A549 (cell line): ENCODE data around the gene COG5. TPM values are rescaled to one million over a fixed set of nuclear protein-coding genes. Genes with fewer than 3 reads are reported as not detected.

Experiments used
- ATAC-seq, 2 experiments: fragments of 200-7000 bp in 1 of 2; fragments of >200 bp in 1 of 2; cut with Nextera tagmentation in 1 of 2; cut with Tn5 transposase in 1 of 2; 3 replicates each; pipeline versions ENCODE4 v1.8.0 to v1.9.1; 2018 to 2020; ENCODE audit warnings: mild to moderate bottlenecking in 1 of 2, moderate library complexity in 1 of 2
- CTCF ChIA-PET: fragments of 300-600 bp; sonication (Branson Sonifier 250); formaldehyde crosslinking; extraction: SDS; loops from one replicate; lab custom pipeline; 2021; ENCODE audit warnings: antibody characterized with exemption, inconsistent platforms; lab: Yijun Ruan, JAX
- POLR2A ChIA-PET: fragments of 350-600 bp; formaldehyde crosslinking; extraction: SDS; loops from one replicate; lab custom pipeline; 2021; ENCODE audit warnings: antibody characterized with exemption, inconsistent platforms; lab: Yijun Ruan, JAX
- DNase-seq, 2 experiments: peaks; one replicate each; pipeline versions ENCODE4 v3.0.0 to v3.0.0-alpha.2; 2011 to 2016; ENCODE audit warnings: low read depth in 1 of 2, low spot score in 1 of 2
- FAIRE-seq: peaks from 2 replicates; lab custom pipeline; 2011; peaks lifted over from hg19 to GRCh38; lab: Jason Lieb, UNC
- H3K27ac ChIP-seq, 2 experiments: fragments of >200 bp; sonication (Bioruptor Twin); formaldehyde crosslinking; 3 replicates each; pipeline ENCODE4 v1.5.1; 2016 to 2017
- H3K4me1 ChIP-seq: fragments of >200 bp; sonication (Bioruptor Twin); formaldehyde crosslinking; 3 replicates; pipeline ENCODE4 v1.6.1; 2016
- H3K4me2 ChIP-seq: fragments of >200 bp; sonication (Bioruptor Twin); formaldehyde crosslinking; 3 replicates; pipeline ENCODE4 v1.6.1; 2016
- H3K4me3 ChIP-seq: fragments of >200 bp; sonication (Bioruptor Twin); formaldehyde crosslinking; 3 replicates; pipeline ENCODE4 v1.5.1; 2016
- H3K9me3 ChIP-seq: fragments of >200 bp; sonication (Bioruptor Twin); formaldehyde crosslinking; 3 replicates; pipeline ENCODE4 v1.6.1; 2016
- CBX2 ChIP-seq: fragments of 200-600 bp; sonication (generic); IDR thresholded peaks from 2 replicates; pipeline ENCODE4 v1.6.1; 2016; ENCODE audit warnings: low read depth, mild to moderate bottlenecking, borderline replicate concordance
- EHF ChIP-seq: fragments of 250-450 bp; sonication (Bioruptor Pico); IDR thresholded peaks from 2 replicates; pipeline ENCODE4 v1.5.0; 2020; ENCODE audit warnings: mild to moderate bottlenecking
- EHMT2 ChIP-seq: fragments of 200-600 bp; sonication (generic); IDR thresholded peaks from 2 replicates; pipeline ENCODE4 v1.6.1; 2016; ENCODE audit warnings: antibody characterized with exemption, low read depth, mild to moderate bottlenecking, moderate library complexity
- FOSB ChIP-seq: fragments of 250-450 bp; sonication (Bioruptor Pico); IDR thresholded peaks from 2 replicates; pipeline ENCODE4 v1.5.0; 2020; ENCODE audit warnings: mild to moderate bottlenecking, moderate library complexity
- FOXS1 ChIP-seq: fragments of 250-450 bp; sonication (Bioruptor Pico); IDR thresholded peaks from 2 replicates; pipeline ENCODE4 v1.5.0; 2020; ENCODE audit warnings: mild to moderate bottlenecking, moderate library complexity
- GATA3 ChIP-seq: IDR thresholded peaks from 2 replicates; pipeline ENCODE4 v1.6.1; 2012; ENCODE audit warnings: borderline replicate concordance
- HDAC2 ChIP-seq: fragments of 200-600 bp; sonication (generic); IDR thresholded peaks from 2 replicates; pipeline ENCODE4 v1.6.1; 2016
- HOXB5 ChIP-seq: fragments of 250-450 bp; sonication (Bioruptor Pico); IDR thresholded peaks from 2 replicates; pipeline ENCODE4 v1.5.0; 2020; ENCODE audit warnings: mild to moderate bottlenecking, moderate library complexity
- JUN ChIP-seq, 2 experiments: fragments of >200 bp; sonication (Bioruptor Twin); formaldehyde crosslinking; IDR thresholded peaks; 2 replicates in 1 of 2; 3 replicates in 1 of 2; pipeline ENCODE4 v1.6.1; 2016 to 2017
- JUNB ChIP-seq: fragments of >200 bp; sonication (Bioruptor Twin); formaldehyde crosslinking; IDR thresholded peaks from 2 replicates; pipeline ENCODE4 v1.6.1; 2016
- KDM1A ChIP-seq: fragments of 200-600 bp; sonication (generic); IDR thresholded peaks from 2 replicates; pipeline ENCODE4 v1.6.1; 2016; ENCODE audit warnings: low read depth, mild to moderate bottlenecking
- KDM5A ChIP-seq: fragments of 200-600 bp; sonication (generic); IDR thresholded peaks from 2 replicates; pipeline ENCODE4 v1.6.1; 2016; ENCODE audit warnings: antibody characterized with exemption, mild to moderate bottlenecking
- MYC ChIP-seq: IDR thresholded peaks from 2 replicates; pipeline ENCODE4 v1.6.1; 2012; ENCODE audit warnings: mild to moderate bottlenecking, inconsistent platforms, low read length, improper control_type of control experiment, borderline replicate concordance
- NFE2L2 ChIP-seq: fragments of 150-350 bp; conservative IDR thresholded peaks from 2 replicates; pipeline ENCODE4 v1.6.1; 2014; ENCODE audit warnings: low read length
- NR3C1 ChIP-seq: fragments of >200 bp; sonication (Bioruptor Twin); formaldehyde crosslinking; IDR thresholded peaks from 3 replicates; pipeline ENCODE4 v1.6.1; 2017
- RCOR1 ChIP-seq: fragments of 150-350 bp; IDR thresholded peaks from 2 replicates; pipeline ENCODE4 v1.6.1; 2014; ENCODE audit warnings: antibody characterized with exemption, low read length, low read depth
- RNF2 ChIP-seq: fragments of 200-600 bp; sonication (generic); IDR thresholded peaks from 2 replicates; pipeline ENCODE4 v1.6.1; 2016; ENCODE audit warnings: low read depth, mild to moderate bottlenecking, antibody characterized with exemption, moderate library complexity, borderline replicate concordance
- TFCP2L1 ChIP-seq: fragments of 250-450 bp; sonication (Bioruptor Pico); IDR thresholded peaks from 2 replicates; pipeline ENCODE4 v1.5.0; 2021; ENCODE audit warnings: mild to moderate bottlenecking
- ZNF302 ChIP-seq: fragments of 250-450 bp; sonication (Bioruptor Pico); IDR thresholded peaks from 2 replicates; pipeline ENCODE4 v1.9.0; 2021; ENCODE audit warnings: inconsistent platforms, mild to moderate bottlenecking, moderate library complexity
- ZSCAN20 ChIP-seq: fragments of 250-450 bp; sonication (Bioruptor Pico); IDR thresholded peaks from 2 replicates; pipeline ENCODE4 v1.8.0; 2022; ENCODE audit warnings: mild to moderate bottlenecking, moderate library complexity
- WGBS: methylation state at CpG from one replicate; pipeline ENCODE4 v1.1.6; 2017; ENCODE audit errors: missing lambda C conversion rate; 5-methylcytosine and 5-hydroxymethylcytosine counted together
- polyA plus RNA-seq, 4 experiments: library from polyadenylated mRNA; depleted of rRNA in 3 of 4; stranded (reverse); fragments of >200 nt; fragmentation: RNase III in 1 of 4; extraction: RNeasy Plus Mini Kit Qiagen cat#74134 plus additional on column Dnase treatment in 1 of 4; gene quantifications; 2 replicates in 3 of 4; 3 replicates in 1 of 4; pipeline ENCODE4 v1.2.3, GENCODE V29; 2011 to 2017
- TF ChIP-seq, protein P1 (sequence below): fragments of >200 bp; sonication (Bioruptor Twin); formaldehyde crosslinking; IDR thresholded peaks from 3 replicates; pipeline ENCODE4 v1.6.1; 2016
- TF ChIP-seq, protein P2 (sequence below): fragments of 250-450 bp; sonication (Bioruptor Pico); IDR thresholded peaks from 2 replicates; pipeline ENCODE4 v1.5.0; 2021; ENCODE audit warnings: mild to moderate bottlenecking, moderate library complexity, borderline replicate concordance
- TF ChIP-seq, protein P3 (sequence below): fragments of >200 bp; sonication (Bioruptor Twin); formaldehyde crosslinking; IDR thresholded peaks from 3 replicates; pipeline ENCODE4 v1.5.1; 2016
- TF ChIP-seq, protein P4 (sequence below): IDR thresholded peaks from 2 replicates; pipeline ENCODE4 v1.6.1; 2012

The COG5 gene
- polyA plus RNA-seq, 2 of the 4 experiments (the other 2 are of a cell fraction) = 22.5 to 44.0 TPM

DNA sequence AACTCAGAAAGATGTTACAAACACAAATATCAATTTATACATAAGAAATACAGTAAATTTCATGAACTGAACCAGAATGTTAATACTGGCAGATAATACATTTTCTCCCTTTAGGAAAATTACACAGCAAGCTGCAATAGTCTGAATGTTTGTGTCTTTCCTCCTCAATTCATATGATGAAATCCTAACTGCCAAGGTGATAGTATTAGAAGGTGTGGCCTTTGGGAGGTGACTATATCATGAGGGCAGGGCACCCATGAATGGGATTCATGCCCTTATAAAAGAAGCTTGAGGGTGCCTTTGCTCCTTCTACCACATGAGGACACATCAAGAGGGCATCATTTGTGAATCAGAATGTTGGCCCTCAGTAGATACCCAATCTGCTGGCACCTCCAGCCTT, 158.2 kb downstream of the COG5 start (continued):
- TF ChIP-seq, protein P1, sequence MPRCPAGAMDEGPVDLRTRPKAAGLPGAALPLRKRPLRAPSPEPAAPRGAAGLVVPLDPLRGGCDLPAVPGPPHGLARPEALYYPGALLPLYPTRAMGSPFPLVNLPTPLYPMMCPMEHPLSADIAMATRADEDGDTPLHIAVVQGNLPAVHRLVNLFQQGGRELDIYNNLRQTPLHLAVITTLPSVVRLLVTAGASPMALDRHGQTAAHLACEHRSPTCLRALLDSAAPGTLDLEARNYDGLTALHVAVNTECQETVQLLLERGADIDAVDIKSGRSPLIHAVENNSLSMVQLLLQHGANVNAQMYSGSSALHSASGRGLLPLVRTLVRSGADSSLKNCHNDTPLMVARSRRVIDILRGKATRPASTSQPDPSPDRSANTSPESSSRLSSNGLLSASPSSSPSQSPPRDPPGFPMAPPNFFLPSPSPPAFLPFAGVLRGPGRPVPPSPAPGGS = no peak
- TF ChIP-seq KDM1A (no peak), ZNF302 (CRISPR knock-in tag) (no peak), EHF (no peak), TFCP2L1 (CRISPR knock-in tag) (no peak)
- TF ChIP-seq, all 56 proteins: peak for 0

DNA sequence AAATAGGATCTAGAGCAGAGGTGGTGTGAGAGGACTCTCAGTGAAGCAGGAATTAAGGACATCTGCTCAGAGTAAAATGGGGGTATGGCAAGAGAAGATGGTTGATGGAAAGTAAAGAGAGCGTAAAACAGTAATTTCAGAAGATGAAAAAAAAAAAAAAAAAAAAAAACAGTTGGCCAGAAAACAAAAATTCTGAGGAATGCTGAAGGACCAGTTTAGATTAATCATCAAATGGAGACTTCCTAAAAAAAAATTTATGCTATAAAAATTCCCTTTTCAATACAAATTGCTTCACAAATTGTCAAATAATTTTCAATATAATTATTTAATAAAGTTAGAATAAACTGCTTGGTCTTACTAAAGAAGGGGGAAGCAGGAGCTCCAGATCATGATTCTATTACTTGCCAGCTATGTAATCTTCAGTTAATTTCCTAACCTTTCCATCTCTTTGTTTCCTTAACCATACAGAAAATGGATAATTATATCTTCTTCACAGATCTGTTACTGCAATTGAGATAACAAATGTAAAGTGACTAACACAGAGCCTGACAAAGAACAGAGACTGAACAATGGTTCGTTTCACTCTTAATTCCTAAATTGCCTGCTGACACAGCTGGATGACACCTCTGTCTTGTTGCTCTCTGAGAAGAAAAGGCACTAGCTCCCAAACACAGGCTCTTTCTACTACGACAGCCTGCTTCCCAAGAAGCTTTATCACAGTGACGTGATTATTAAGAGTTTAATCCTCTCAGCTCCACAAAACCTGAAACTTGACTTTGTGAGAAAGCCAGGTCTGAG, 158.8 kb downstream of the COG5 start:
- ATAC-seq = no peak
- TF ChIP-seq GATA3 = no peak
- no peak for TF ChIP-seq RNF2
- no peak for TF ChIP-seq RCOR1
- TF ChIP-seq HOXB5 (CRISPR knock-in tag) = no peak
- no peak overlapping the region for H3K4me3 ChIP-seq

DNA sequence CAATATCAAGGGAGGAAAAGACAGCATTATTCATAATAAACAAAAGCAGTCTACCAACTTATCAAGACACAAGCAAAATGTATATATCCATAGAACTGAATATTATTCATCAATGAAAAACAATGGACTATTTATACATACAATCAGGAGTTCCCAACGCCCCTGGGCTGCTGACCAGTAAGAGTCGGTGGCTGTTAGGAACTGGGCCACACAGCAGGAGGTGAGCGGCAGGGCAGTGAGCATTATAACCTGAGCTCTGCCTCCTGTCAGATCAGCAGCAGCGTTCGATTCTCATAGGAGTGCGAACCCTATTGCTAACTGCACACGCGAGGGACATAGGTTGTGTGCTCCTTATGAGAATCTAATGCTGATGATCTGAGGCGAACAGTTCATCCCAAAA, 165.6 kb downstream of the COG5 start:
- ChIA-PET CTCF (interaction anchor here (1.1 kb wide), 1 partner anchor 15 kb away, joined by 3 read pairs; no protein-coding TSS in a partner anchor), POLR2A (no interaction called here)
- ATAC-seq (no peak), FAIRE-seq (no peak), DNase-seq (no peak)
- H3K4me2 ChIP-seq = no peak overlapping the region
- 92% methylated on average over 9 of the region's 9 CpGs for WGBS
- no peaks in the 10 kb centered on the region for H3K9me3 ChIP-seq
- H3K4me1 ChIP-seq = no peaks in the 10 kb centered on the region
- H3K4me3 ChIP-seq = no peak overlapping the region
- TF ChIP-seq ZSCAN20 (CRISPR knock-in tag) (no peak), NFE2L2 (no peak), JUN (IDR thresholded peaks at IDR 0.05) (no peak), EHF (no peak), CBX2 (no peak), RNF2 (no peak), MYC (no peak), KDM5A (no peak), FOSB (CRISPR knock-in tag) (no peak), KDM1A (no peak), JUNB (no peak), FOXS1 (CRISPR knock-in tag) (no peak), TFCP2L1 (CRISPR knock-in tag) (no peak), HDAC2 (no peak), NR3C1 (no peak), EHMT2 (no peak)
- TF ChIP-seq, protein P1 = no peak
- TF ChIP-seq, protein P2, sequence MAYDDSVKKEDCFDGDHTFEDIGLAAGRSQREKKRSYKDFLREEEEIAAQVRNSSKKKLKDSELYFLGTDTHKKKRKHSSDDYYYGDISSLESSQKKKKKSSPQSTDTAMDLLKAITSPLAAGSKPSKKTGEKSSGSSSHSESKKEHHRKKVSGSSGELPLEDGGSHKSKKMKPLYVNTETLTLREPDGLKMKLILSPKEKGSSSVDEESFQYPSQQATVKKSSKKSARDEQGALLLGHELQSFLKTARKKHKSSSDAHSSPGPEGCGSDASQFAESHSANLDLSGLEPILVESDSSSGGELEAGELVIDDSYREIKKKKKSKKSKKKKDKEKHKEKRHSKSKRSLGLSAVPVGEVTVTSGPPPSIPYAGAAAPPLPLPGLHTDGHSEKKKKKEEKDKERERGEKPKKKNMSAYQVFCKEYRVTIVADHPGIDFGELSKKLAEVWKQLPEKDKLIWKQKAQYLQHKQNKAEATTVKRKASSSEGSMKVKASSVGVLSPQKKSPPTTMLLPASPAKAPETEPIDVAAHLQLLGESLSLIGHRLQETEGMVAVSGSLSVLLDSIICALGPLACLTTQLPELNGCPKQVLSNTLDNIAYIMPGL (CRISPR knock-in tag) = no peak
- TF ChIP-seq, protein P3, sequence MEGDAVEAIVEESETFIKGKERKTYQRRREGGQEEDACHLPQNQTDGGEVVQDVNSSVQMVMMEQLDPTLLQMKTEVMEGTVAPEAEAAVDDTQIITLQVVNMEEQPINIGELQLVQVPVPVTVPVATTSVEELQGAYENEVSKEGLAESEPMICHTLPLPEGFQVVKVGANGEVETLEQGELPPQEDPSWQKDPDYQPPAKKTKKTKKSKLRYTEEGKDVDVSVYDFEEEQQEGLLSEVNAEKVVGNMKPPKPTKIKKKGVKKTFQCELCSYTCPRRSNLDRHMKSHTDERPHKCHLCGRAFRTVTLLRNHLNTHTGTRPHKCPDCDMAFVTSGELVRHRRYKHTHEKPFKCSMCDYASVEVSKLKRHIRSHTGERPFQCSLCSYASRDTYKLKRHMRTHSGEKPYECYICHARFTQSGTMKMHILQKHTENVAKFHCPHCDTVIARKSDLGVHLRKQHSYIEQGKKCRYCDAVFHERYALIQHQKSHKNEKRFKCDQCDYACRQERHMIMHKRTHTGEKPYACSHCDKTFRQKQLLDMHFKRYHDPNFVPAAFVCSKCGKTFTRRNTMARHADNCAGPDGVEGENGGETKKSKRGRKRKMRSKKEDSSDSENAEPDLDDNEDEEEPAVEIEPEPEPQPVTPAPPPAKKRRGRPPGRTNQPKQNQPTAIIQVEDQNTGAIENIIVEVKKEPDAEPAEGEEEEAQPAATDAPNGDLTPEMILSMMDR = no peak
- TF ChIP-seq, protein P4, sequence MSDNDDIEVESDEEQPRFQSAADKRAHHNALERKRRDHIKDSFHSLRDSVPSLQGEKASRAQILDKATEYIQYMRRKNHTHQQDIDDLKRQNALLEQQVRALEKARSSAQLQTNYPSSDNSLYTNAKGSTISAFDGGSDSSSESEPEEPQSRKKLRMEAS = no peak
- H3K27ac ChIP-seq = no peak overlapping the region

More for the DNA sequence above, 158.8 kb downstream of the COG5 start:
- DNase-seq (no peak), FAIRE-seq (no peak)
- Histone ChIP-seq H3K4me1 (no peaks in the 10 kb centered on the region), H3K9me3 (no peaks in the 10 kb centered on the region), H3K4me2 (no peak overlapping the region), H3K27ac (no peak overlapping the region)
- ChIA-PET CTCF (interaction anchor here (1.4 kb wide), 1 partner anchor 9 kb away, joined by 5 read pairs; no protein-coding TSS in a partner anchor), POLR2A (no interaction called here)
- WGBS = 88% methylated on average over 4 of the region's 4 CpGs
